Fibroblast of peridontal ligament (primary cell): ENCODE measurements around the gene SLC22A17.
A peak's percentile ranks its signal among the peaks of the same experiment; 100 is the strongest.
"Not testable (repeated sequence)": the region's sequence is repeated elsewhere in the genome, so short reads cannot be mapped to it uniquely, and the experiment has no call there.

ENCODE experiments used
- DNase-seq: peaks from one replicate; pipeline ENCODE4 v3.0.0-alpha.2; 2010; ENCODE audit errors: extremely low read depth

The SLC22A17 gene

GRCh38 chr14:23352506-23353432, at the start of gene SLC22A17:
Gene SLC22A17, minus strand, starts transcription at chr14:23352887.
- DNase-seq, result peak; percentile 88

DNA sequence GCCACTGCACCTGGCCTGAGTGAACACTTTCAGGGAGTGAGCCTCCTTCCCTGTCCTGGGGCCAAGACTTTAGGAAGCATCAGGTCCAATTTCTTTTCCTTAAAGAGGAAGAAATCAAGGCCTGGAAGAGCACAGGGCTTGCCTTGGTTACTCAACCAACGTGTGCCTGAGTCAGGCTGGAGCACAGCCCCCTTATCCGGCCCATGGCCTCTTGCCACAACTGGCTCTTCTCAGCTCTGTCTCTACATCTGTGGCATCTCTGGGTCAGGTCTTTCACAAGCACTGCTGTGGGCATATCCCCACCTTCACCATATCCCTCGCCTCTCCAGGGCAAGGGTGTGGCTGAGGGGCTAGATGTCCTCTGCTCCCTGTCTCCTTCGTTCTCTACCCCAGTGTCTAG, 48.6 kb upstream of the SLC22A17 start:
- no peak for DNase-seq

- not testable (repeated sequence) for DNase-seq
These were observed 47.9 kb upstream of the SLC22A17 start for GRCh38 chr14:23400496-23401149.

- no peak for DNase-seq
These were observed 46.9 kb upstream of the SLC22A17 start for GRCh38 chr14:23399591-23399990.

- no peak for DNase-seq
These were observed 46.4 kb upstream of the SLC22A17 start for GRCh38 chr14:23399136-23399535.

DNA sequence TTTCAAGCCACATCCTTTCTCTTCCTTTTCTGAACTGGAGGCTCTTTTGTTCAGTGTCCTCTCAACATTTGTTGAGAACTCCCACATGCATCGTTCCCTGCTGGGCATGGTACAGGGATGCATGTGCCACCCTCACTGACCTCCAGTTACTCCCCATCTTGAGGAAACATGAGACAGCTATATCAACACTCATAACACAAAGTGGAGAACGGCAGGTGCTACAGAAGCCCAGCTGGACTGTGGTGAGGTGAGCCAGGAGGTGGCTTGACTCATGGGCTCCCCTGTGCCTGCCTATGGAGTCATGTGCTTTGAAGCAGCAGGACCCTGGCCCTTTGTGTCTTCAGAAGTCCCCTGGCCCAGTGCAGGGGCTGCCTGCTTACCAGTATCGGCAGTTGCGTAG, 45.7 kb upstream of the SLC22A17 start:
- no peak for DNase-seq

DNA sequence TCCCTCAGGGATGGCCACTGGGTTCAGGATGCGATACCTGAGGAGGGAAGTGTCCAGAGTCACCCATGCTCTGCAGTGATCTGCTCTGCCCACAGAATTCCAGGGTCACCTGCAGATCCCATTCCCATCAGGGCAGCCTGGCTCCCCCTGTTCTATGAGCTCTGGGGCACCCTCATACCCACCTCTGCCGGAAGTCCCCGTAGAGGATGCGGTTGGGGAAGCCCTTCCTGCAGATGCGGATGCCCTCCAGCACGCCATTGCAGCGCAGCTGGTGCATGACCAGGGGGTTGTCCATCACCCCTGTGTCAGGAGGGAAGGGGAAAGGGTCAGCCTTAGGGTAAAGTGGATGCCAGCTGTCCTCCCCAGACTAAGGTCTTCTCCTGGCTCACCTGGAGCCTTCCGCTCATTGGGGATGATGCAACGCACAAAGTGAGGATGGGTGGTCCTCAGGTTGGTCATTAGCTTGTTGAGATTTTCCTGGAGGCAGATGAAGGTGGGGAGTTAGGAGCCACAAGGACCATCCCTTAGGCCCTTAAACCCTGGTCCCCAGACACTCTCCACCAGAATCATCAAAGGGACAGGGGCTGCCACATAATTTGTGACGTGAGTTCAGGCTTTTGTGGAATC, 44.2 kb upstream of the SLC22A17 start:
- DNase-seq, result no peak

DNA sequence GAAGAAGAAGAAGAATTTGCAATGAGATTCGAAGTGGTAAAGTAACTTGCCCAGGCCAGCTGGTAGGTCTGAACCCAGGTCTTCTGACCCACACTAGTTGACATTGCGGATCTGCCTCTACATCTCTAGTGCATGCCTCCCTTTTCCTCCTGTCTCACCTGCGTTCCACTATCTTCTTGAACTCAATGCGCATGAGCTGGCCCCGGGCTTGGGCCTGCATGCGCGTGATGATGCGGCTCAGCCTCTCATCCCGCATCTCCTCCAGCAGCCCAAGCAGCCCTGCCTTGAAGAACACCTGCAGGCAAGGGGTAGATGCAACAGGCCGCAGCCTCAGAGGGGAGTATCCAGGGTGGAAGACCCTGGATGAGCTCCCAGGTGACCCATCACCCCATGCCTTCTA, 43.4 kb upstream of the SLC22A17 start:
- DNase-seq, result no peak

DNA sequence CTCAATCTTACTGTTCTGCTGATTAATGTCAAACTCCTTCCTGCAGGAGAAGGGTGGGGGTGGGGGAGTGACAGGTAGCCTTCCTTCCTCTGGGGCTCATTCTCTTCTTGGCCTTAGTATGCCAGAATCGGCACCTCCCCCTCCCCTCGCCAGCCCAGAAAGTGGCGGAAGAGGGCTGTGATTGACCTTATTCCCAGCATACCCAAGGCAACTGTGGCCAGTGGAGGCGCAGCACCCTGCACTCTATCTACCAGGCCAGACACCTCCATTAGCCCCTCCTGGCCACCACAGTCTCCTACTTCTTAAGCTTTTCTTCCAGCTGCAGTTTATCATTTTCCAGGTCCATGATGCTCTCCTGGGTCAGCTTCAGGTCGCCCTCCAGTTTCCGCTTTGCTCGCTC, 39.9 kb upstream of the SLC22A17 start:
- DNase-seq, result no peak

GRCh38 chr14:23389871-23390270, 37.2 kb upstream of the SLC22A17 start:
- DNase-seq, result not testable (repeated sequence)

GRCh38 chr14:23389396-23389795, 36.7 kb upstream of the SLC22A17 start:
- DNase-seq, result no peak

DNA sequence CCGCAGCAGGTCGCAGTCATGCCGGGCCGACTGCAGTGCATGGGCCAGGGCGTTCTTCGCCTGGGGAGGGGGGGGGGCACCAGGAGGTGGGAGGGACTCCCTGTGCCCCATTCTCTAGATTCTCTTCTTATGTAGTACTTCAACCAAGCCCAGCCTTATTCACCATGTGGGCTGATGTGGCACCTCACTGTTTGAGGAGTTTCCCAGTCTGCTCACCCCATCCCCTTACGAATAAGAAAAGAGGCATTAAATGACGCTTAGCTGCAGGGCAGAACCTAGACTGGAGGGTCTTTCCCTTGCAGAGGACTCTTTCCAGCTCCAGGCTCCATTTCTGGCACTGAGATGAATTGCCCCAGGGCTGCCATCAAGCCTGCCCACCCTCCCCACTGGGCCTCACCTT, 36.3 kb upstream of the SLC22A17 start:
- DNase-seq, result no peak

GRCh38 chr14:23387916-23388882, 35.5 kb upstream of the SLC22A17 start:
- no peak for DNase-seq

- DNase-seq, result no peak
These were observed 34.3 kb upstream of the SLC22A17 start for GRCh38 chr14:23386999-23387398.

GRCh38 chr14:23386266-23386657, 33.6 kb upstream of the SLC22A17 start:
- DNase-seq, result not testable (repeated sequence)

GRCh38 chr14:23385642-23386265, 33.1 kb upstream of the SLC22A17 start:
- DNase-seq, result no peak

DNA sequence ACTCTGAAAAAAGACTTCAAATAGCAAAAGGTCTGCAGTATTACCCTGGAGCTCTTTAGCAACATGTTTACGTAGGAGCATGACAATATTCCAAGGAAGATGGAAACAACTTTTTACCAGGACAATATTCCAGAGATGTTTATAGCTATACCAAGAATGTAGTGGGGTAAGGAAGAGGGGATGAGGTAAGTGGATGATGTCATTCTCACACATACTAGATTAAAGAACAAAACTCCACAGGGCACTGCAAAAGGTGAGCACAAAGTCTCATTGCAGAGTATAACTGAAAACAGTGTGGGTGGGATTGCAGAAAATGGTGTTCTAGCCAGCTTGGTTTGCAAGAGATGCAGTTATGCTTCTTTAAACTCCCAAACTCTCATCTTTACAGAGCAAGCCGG, 32.6 kb upstream of the SLC22A17 start:
- DNase-seq, result no peak

GRCh38 chr14:23384364-23385080, 31.8 kb upstream of the SLC22A17 start:
- no peak for DNase-seq

DNA sequence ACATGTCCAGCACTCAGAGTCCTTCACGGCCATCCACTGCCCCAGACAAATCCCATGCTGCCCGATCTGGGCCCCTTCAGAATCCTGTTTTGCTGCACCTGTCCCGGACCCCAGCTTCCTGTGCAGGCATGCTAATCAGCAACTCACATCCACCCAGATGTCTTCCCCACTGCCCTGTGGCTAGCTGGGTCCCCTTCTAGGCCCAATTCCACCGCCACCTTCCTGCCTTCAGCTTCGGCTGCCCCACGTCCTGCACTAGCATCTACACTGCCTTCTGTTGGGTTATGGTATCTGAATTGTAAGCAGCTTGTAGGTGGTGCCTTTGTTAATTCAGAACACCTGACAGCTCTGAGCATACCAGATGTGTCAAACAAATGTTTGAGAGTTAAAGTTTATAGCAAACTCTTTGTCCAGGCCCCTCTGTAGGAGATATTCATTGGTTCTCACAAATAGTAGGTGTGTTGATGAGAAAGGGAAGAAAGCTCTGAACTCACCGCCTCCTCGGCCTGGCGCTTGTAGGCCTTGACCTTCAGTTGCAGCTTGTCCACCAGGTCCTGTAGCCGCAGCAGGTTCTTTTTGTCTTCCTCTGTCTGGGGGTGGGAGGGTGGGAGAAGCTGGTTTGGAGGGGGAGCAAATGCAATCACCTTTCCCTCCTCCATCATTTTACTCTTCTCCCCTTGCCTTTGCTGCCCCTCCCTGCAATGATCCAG, 30.2 kb upstream of the SLC22A17 start:
- no peak for DNase-seq

GRCh38 chr14:23382276-23382675, 29.6 kb upstream of the SLC22A17 start:
- DNase-seq, result no peak
